ENCODE data around the gene CDH16.

Gene CDH16

GRCh38 chr16:66906916-66907836 lies 11.5 kb downstream of the CDH16 start:
- DNase-seq (ENCODE audit: low spot score) = no peak
- no peak for TF ChIP-seq CTCF (IDR thresholded peaks at IDR 0.05; ENCODE audit: extremely low read depth, missing control alignments)

GRCh38 chr16:66905633-66906539 lies 12.8 kb downstream of the CDH16 start:
- DNase-seq (ENCODE audit: low spot score) = no peak

GRCh38 chr16:66904846-66905632 lies 13.6 kb downstream of the CDH16 start:
- DNase-seq (ENCODE audit: low spot score) = no peak
- no peak for TF ChIP-seq CTCF (IDR thresholded peaks at IDR 0.05; ENCODE audit: extremely low read depth, missing control alignments)

More at GRCh38 chr16:66905633-66906539, 12.8 kb downstream of the CDH16 start:
- no peak for TF ChIP-seq CTCF (IDR thresholded peaks at IDR 0.05; ENCODE audit: extremely low read depth, missing control alignments)

- TF ChIP-seq CTCF (IDR thresholded peaks at IDR 0.05; ENCODE audit: extremely low read depth, missing control alignments) = no peak
- DNase-seq (ENCODE audit: low spot score) = no peak
Measured at GRCh38 chr16:66904428-66904845, 14.2 kb downstream of the CDH16 start.

GRCh38 chr16:66903544-66904427 lies 14.9 kb downstream of the CDH16 start:
- TF ChIP-seq CTCF (IDR thresholded peaks at IDR 0.05; ENCODE audit: extremely low read depth, missing control alignments) = no peak
- no peak for DNase-seq (ENCODE audit: low spot score)
